GM12864 (cell line): Measurements from ENCODE around the gene FAM222B.

Experiments used
- DNase-seq: peaks from one replicate; pipeline ENCODE4 v3.0.0-alpha.2; 2011; ENCODE audit warnings: low read depth
- H3K4me3 ChIP-seq: 2 replicates; pipeline ENCODE4 v1.5.1; 2011; ENCODE audit warnings: mild to moderate bottlenecking, low read depth, low read length, control low read depth
- CTCF ChIP-seq: IDR thresholded peaks from 2 replicates; pipeline ENCODE4 v1.5.1; 2011; ENCODE audit warnings: low read depth, mild to moderate bottlenecking, moderate library complexity, low read length, control low read depth, inconsistent platforms; ENCODE audit errors: missing control alignments

FAM222B gene

GRCh38 chr17:28885363-28885762, 42.8 kb upstream of the FAM222B start:
- DNase-seq: no peak
- no peak for TF ChIP-seq CTCF

GRCh38 chr17:28883967-28884702, 41.5 kb upstream of the FAM222B start:
- no peak for DNase-seq
- H3K4me3 ChIP-seq: no peak overlapping the region
- TF ChIP-seq CTCF: no peak

More at GRCh38 chr17:28885363-28885762, 42.8 kb upstream of the FAM222B start:
- H3K4me3 ChIP-seq: no peak overlapping the region

GRCh38 chr17:28882154-28882895, 39.7 kb upstream of the FAM222B start:
- DNase-seq: no peak
- no peak overlapping the region for H3K4me3 ChIP-seq
- TF ChIP-seq CTCF: no peak

GRCh38 chr17:28881533-28882056, 39.0 kb upstream of the FAM222B start:
- H3K4me3 ChIP-seq: no peak overlapping the region
- DNase-seq: no peak
- TF ChIP-seq CTCF: no peak

- no peak overlapping the region for H3K4me3 ChIP-seq
- no peak for DNase-seq
- no peak for TF ChIP-seq CTCF
Observed at GRCh38 chr17:28880572-28880945, 38.0 kb upstream of the FAM222B start.

GRCh38 chr17:28879886-28880571, 37.4 kb upstream of the FAM222B start:
- DNase-seq: no peak
- no peak overlapping the region for H3K4me3 ChIP-seq
- no peak for TF ChIP-seq CTCF
